Breast epithelium (tissue), 4 donors: ENCODE data around the gene AGPAT1. TPM values are rescaled to one million over a fixed set of nuclear protein-coding genes. Genes with fewer than 3 reads are reported as not detected.
A peak's percentile ranks its signal among the peaks of the same experiment; 100 is the strongest.

Experiments used
- DNase-seq, 2 donors: peaks; one replicate each; pipeline ENCODE4 v3.0.0-alpha.2; 2019; ENCODE audit warnings: low spot score in 2 of 2
- H3K27ac ChIP-seq, 2 donors: fragments of 200-600 bp; sonication (generic) in 1 of 2; one replicate each; pipeline ENCODE4 v1.5.1; 2016 to 2019; ENCODE audit warnings: mild to moderate bottlenecking in 1 of 2
- H3K27me3 ChIP-seq, 2 donors: fragments of 200-600 bp; sonication (generic) in 1 of 2; one replicate each; pipeline versions ENCODE4 v1.5.1 to v1.6.0; 2017 to 2019; ENCODE audit warnings: control low read depth in 1 of 2, mild to moderate bottlenecking in 1 of 2
- H3K36me3 ChIP-seq: fragments of 200-600 bp; one replicate; pipeline ENCODE4 v1.5.1; 2019
- H3K4me1 ChIP-seq, 2 donors: fragments of 200-600 bp; sonication (generic); one replicate each; pipeline ENCODE4 v1.5.1; 2016 to 2019; ENCODE audit warnings: control low read depth in 1 of 2
- H3K4me3 ChIP-seq, 3 donors: fragments of 200-600 bp; sonication (generic); 1 replicate in 2 of 3; 2 replicates in 1 of 3; pipeline ENCODE4 v1.5.1; 2016 to 2019; ENCODE audit warnings: mild to moderate bottlenecking in 3 of 3, moderate library complexity in 2 of 3
- H3K9me3 ChIP-seq, 2 donors: fragments of 200-600 bp; sonication (generic) in 1 of 2; one replicate each; pipeline ENCODE4 v1.5.1; 2016 to 2019; ENCODE audit warnings: control low read depth in 1 of 2
- POLR2A ChIP-seq: fragments of 450-650 bp; IDR thresholded peaks from one replicate; pipeline ENCODE4 v1.6.1; 2016; ENCODE audit warnings: antibody characterized with exemption, mild to moderate bottlenecking, moderate library complexity
- POLR2AphosphoS5 ChIP-seq, 3 donors: sonication (generic); formaldehyde crosslinking; IDR thresholded peaks; one replicate each; pipeline ENCODE4 v1.6.1; 2017; ENCODE audit warnings: antibody characterized with exemption in 3 of 3
- intact Hi-C: fragments of 100-400 bp; cut with DNase I; formaldehyde crosslinking; loops from one replicate; pipeline ENCODE4 v1.15.1; 2023; ENCODE audit warnings: low total_unique reads
- total RNA-seq, 3 donors: library from RNA; depleted of rRNA; stranded (reverse); fragments of >200 nt; gene quantifications; one replicate each; pipeline ENCODE4 v1.1.0, GENCODE V29; 2016
- TF ChIP-seq, protein P1 (sequence below), 3 donors: fragments of 450-650 bp; IDR thresholded peaks; one replicate each; pipeline ENCODE4 v1.5.1; 2016 to 2017; ENCODE audit warnings: antibody characterized with exemption in 3 of 3, mild to moderate bottlenecking in 3 of 3, moderate library complexity in 3 of 3

Gene AGPAT1
- total RNA-seq, 3 donors from 2014 or later = 25.8 to 33.8 (median 30.6) TPM

DNA sequence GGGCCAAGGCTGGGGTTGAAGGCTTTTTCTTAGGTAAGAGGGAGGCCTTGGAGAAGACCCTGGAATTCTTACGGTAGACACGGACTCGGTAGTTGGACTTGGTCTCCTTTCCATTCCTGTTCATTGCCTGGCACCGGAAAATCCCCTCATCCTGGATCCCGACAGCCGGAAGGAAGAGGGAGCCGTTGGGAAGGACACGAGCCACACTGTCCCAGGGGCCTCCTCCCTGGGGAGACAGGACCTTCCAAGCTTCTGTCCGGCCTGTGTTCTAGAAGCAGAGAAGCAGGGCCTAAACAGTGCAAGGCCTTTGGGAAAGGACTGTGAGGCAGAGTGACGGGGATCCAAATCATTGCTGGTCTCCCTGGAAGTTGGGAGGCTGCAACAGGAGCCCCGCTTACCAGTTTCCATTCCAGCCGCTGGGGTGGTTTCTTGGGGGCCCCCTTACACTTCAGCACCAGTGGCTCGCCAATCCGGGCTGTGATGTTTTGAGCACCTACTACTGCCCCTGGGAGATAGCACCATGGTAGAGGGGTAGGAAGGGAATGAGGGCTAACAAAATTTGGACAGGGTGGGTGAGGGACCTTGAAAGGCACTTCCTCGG, 7.7 kb upstream of the AGPAT1 start:
- H3K36me3 ChIP-seq = no peaks in the 10 kb centered on the region
- no peak overlapping the region for H3K4me3 ChIP-seq
- intact Hi-C loops = no loop called here
- H3K27ac ChIP-seq = peak overlapping the region; percentile 40 to 75
- DNase-seq = no peak
- peaks cover 0 to 10% of the 10 kb centered on the region in 2 donors for H3K4me1 ChIP-seq
- H3K9me3 ChIP-seq = no peaks in the 10 kb centered on the region
- H3K27me3 ChIP-seq = no peaks in the 10 kb centered on the region
- TF ChIP-seq POLR2A (no peak), POLR2AphosphoS5 (IDR thresholded peaks at IDR 0.05) (no peak)
- TF ChIP-seq, protein P1, sequence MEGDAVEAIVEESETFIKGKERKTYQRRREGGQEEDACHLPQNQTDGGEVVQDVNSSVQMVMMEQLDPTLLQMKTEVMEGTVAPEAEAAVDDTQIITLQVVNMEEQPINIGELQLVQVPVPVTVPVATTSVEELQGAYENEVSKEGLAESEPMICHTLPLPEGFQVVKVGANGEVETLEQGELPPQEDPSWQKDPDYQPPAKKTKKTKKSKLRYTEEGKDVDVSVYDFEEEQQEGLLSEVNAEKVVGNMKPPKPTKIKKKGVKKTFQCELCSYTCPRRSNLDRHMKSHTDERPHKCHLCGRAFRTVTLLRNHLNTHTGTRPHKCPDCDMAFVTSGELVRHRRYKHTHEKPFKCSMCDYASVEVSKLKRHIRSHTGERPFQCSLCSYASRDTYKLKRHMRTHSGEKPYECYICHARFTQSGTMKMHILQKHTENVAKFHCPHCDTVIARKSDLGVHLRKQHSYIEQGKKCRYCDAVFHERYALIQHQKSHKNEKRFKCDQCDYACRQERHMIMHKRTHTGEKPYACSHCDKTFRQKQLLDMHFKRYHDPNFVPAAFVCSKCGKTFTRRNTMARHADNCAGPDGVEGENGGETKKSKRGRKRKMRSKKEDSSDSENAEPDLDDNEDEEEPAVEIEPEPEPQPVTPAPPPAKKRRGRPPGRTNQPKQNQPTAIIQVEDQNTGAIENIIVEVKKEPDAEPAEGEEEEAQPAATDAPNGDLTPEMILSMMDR (IDR thresholded peaks at IDR 0.05) = no peak

GRCh38 chr6:32183030-32183429, 7.1 kb upstream of the AGPAT1 start:
- peaks cover 0 to 10% of the 10 kb centered on the region in 2 donors for H3K4me1 ChIP-seq
- no peak overlapping the region for H3K4me3 ChIP-seq
- no peaks in the 10 kb centered on the region for H3K9me3 ChIP-seq
- DNase-seq = no peak
- intact Hi-C loops = no loop called here
- H3K27ac ChIP-seq = peak overlapping the region; percentile 40 to 75
- no peaks in the 10 kb centered on the region for H3K27me3 ChIP-seq
- H3K36me3 ChIP-seq = no peaks in the 10 kb centered on the region
- TF ChIP-seq POLR2AphosphoS5 (IDR thresholded peaks at IDR 0.05) (no peak), POLR2A (no peak)
- TF ChIP-seq, protein P1 (IDR thresholded peaks at IDR 0.05) = no peak

- H3K4me3 ChIP-seq = no peak overlapping the region
- H3K9me3 ChIP-seq = no peaks in the 10 kb centered on the region
- H3K36me3 ChIP-seq = no peaks in the 10 kb centered on the region
- TF ChIP-seq, protein P1 (IDR thresholded peaks at IDR 0.05) = no peak
- TF ChIP-seq POLR2AphosphoS5 (IDR thresholded peaks at IDR 0.05) (no peak), POLR2A (no peak)
- H3K27me3 ChIP-seq = no peaks in the 10 kb centered on the region
- peak overlapping the region in 1 of 2 donors; percentile 75 for H3K27ac ChIP-seq
- peaks cover 0 to 10% of the 10 kb centered on the region in 2 donors for H3K4me1 ChIP-seq
- no peak for DNase-seq
- intact Hi-C loops = no loop called here
Observed at GRCh38 chr6:32182555-32182981, 6.7 kb upstream of the AGPAT1 start.

DNA sequence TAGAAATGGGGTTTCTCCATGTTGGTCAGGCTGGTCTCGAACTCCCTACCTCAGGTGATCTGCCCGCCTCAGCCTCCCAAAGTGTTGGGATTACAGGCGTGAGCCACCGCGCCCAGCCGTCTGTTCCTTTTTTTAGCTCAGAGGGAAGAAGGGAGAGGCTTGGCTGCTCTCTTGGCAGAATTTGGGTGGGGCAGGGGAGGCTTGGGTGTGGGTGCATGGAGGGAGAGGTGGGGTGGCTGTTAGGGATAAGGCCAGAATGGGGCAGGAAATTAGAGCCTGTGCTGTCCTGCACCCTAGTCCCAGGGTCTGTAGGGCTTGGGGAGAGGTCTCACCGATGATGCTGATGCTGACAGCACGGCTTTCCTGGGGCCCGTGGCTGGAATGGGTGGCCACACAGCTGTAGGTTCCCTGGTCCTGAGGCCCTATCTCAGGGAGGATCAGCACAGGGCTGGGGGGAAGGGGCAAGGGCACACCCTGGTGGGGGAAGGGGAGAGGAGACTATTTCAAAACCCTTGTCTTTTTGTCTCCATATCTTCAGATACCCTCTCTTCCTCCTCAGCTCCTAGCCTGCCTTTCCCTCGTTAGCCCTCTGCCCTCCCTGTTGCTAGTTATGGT, 6.1 kb upstream of the AGPAT1 start:
- no peak for DNase-seq
- intact Hi-C loops = no loop called here
- TF ChIP-seq, protein P1 (IDR thresholded peaks at IDR 0.05) = no peak
- no peak for TF ChIP-seq POLR2AphosphoS5 (IDR thresholded peaks at IDR 0.05)
- no peak for TF ChIP-seq POLR2A
- Histone ChIP-seq H3K36me3 (no peaks in the 10 kb centered on the region), H3K4me1 (peaks cover 0 to 10% of the 10 kb centered on the region in 2 donors), H3K4me3 (no peak overlapping the region), H3K9me3 (no peaks in the 10 kb centered on the region), H3K27ac (peak overlapping the region in 1 of 2 donors; percentile 75), H3K27me3 (no peaks in the 10 kb centered on the region)

DNA sequence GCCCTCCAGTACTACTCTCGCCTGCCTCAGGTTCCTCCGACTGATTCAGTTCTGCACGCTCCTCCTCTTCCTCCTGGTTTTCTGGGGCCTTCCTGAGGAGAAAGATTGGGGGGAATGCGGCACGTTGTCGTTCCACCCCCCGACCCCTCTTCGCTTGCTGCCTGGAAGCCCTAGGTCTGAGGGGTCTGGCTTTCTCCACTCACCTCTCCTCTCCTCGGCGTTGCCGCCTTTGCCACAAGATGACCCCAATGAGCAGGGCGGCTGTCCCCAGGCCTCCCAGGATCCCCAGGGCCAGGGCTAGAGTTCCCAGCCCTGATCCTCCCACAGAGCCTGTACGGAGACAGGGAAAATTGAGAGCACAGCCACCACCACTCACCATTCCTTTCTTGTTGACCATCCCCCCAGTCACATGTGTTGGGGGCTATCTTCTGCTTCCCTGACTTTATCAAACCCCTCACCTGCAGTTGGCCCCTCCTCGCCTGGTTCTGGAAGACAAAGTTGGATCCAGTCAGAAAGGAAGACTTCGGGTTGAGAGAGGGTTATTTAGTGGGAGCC, 5.3 kb upstream of the AGPAT1 start:
- H3K36me3 ChIP-seq = no peaks in the 10 kb centered on the region
- H3K9me3 ChIP-seq = no peaks in the 10 kb centered on the region
- H3K4me1 ChIP-seq = peaks cover 0 to 18% of the 10 kb centered on the region in 2 donors
- no peaks in the 10 kb centered on the region for H3K27me3 ChIP-seq
- DNase-seq = no peak
- no peak overlapping the region for H3K4me3 ChIP-seq
- no peak overlapping the region for H3K27ac ChIP-seq
- intact Hi-C loops = no loop called here
- TF ChIP-seq, protein P1 (IDR thresholded peaks at IDR 0.05) = no peak
- TF ChIP-seq POLR2A (no peak), POLR2AphosphoS5 (IDR thresholded peaks at IDR 0.05) (no peak)
